ENCODE results near the gene GPHB5. TPM values are rescaled to one million over a fixed set of nuclear protein-coding genes. Genes with fewer than 3 reads are reported as not detected.

Gene GPHB5
- total and polyA plus RNA-seq, 2 experiments from 2014 or later = not detected

DNA sequence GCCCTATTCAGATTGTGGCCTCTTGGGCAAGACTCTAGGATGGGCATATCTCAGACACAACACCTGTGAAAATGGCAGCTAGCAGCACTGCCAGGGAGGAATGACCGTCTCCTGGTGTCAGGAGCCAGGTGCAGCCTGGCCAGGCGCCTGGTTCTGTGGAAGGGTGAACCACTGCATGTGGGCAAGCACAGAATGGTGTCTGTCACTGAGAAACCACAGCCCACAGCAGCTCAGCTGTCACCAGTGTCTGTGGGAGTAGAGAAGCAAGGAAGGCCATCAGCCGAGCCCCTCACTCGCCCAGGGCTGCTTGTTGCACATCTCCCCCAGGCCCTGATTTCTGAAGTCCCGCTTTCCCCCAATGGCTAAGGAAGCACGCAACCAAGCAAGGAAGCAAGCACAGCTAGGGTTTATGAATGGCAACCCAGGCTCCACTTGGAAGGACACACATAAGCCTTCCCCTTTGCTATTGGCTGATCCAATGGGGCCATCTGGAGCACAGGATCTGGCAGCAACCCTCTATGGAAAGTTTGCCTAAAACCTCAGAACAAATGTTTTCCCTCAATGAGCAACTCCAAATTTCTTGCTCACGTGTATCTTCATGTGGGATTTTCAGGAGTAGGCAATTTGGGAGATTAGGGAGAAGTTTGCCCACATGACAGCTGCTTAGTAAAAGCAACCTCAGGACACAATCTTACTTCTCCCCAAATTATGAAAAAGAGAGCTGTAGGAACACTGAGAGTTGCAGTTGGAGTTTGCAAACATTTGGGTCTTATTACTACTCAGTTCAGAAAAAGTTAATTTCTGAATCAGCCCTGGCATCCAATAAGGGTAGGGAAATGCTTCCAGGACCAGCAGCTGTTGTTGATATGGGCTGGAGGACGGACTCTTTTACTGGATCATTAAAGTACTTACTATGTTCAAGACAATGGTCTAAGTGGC lies 44.7 kb downstream of the GPHB5 start:
- no peaks in the 10 kb centered on the region for H3K36me3 ChIP-seq (replicated peaks; ENCODE audit: insufficient read depth, low read depth)
- no peak overlapping the region for H3K27ac ChIP-seq
- no peak overlapping the region for H3K4me3 ChIP-seq
- H4K20me1 ChIP-seq (ENCODE audit: insufficient read depth, poor library complexity, severe bottlenecking) = no peaks in the 10 kb centered on the region
- H3K27me3 ChIP-seq = no peaks in the 10 kb centered on the region
- no peaks in the 10 kb centered on the region for H3K4me1 ChIP-seq (ENCODE audit: insufficient read depth)
- TF ChIP-seq, protein P1, sequence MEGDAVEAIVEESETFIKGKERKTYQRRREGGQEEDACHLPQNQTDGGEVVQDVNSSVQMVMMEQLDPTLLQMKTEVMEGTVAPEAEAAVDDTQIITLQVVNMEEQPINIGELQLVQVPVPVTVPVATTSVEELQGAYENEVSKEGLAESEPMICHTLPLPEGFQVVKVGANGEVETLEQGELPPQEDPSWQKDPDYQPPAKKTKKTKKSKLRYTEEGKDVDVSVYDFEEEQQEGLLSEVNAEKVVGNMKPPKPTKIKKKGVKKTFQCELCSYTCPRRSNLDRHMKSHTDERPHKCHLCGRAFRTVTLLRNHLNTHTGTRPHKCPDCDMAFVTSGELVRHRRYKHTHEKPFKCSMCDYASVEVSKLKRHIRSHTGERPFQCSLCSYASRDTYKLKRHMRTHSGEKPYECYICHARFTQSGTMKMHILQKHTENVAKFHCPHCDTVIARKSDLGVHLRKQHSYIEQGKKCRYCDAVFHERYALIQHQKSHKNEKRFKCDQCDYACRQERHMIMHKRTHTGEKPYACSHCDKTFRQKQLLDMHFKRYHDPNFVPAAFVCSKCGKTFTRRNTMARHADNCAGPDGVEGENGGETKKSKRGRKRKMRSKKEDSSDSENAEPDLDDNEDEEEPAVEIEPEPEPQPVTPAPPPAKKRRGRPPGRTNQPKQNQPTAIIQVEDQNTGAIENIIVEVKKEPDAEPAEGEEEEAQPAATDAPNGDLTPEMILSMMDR (IDR thresholded peaks at IDR 0.05; ENCODE audit: poor library complexity) = no peak
- no peak for TF ChIP-seq EZH2 (IDR thresholded peaks at IDR 0.05; ENCODE audit: borderline replicate concordance)
- TF ChIP-seq EZH2phosphoT487 (IDR thresholded peaks at IDR 0.05; ENCODE audit: low read depth, severe bottlenecking, unreplicated experiment) = no peak
- no peaks in the 10 kb centered on the region for H3K9me2 ChIP-seq (replicated peaks; ENCODE audit: insufficient read depth)
- no peak overlapping the region for H2AFZ ChIP-seq
- H3K4me2 ChIP-seq = no peak overlapping the region
- H3K79me2 ChIP-seq = no peaks in the 10 kb centered on the region
- no peaks in the 10 kb centered on the region for H3K9me3 ChIP-seq (ENCODE audit: low read depth)
- 89% methylated on average over 8 of the region's 8 CpGs for WGBS (ENCODE audit: low lambda C conversion rate, missing lambda C conversion rate)
- no peak for DNase-seq (ENCODE audit: low spot score)

- Histone ChIP-seq H3K36me3 (replicated peaks; ENCODE audit: insufficient read depth, low read depth) (no peaks in the 10 kb centered on the region), H3K4me2 (no peak overlapping the region), H3K4me3 (no peak overlapping the region), H3K9me2 (replicated peaks; ENCODE audit: insufficient read depth) (no peaks in the 10 kb centered on the region), H4K20me1 (ENCODE audit: insufficient read depth, poor library complexity, severe bottlenecking) (no peaks in the 10 kb centered on the region), H3K27ac (no peak overlapping the region), H2AFZ (no peak overlapping the region), H3K27me3 (no peaks in the 10 kb centered on the region), H3K9me3 (ENCODE audit: low read depth) (no peaks in the 10 kb centered on the region), H3K4me1 (ENCODE audit: insufficient read depth) (no peaks in the 10 kb centered on the region), H3K79me2 (no peaks in the 10 kb centered on the region)
- WGBS (ENCODE audit: low lambda C conversion rate, missing lambda C conversion rate) = 74% methylated on average over 3 of the region's 3 CpGs
- DNase-seq (ENCODE audit: low spot score) = no peak
- TF ChIP-seq EZH2phosphoT487 (IDR thresholded peaks at IDR 0.05; ENCODE audit: low read depth, severe bottlenecking, unreplicated experiment) = no peak
- TF ChIP-seq, protein P1 (IDR thresholded peaks at IDR 0.05; ENCODE audit: poor library complexity) = no peak
- TF ChIP-seq EZH2 (IDR thresholded peaks at IDR 0.05; ENCODE audit: borderline replicate concordance) = no peak
Measured at GRCh38 chr14:63273129-63273528, 45.6 kb downstream of the GPHB5 start.

GRCh38 chr14:63269561-63270225 lies 49.0 kb downstream of the GPHB5 start:
- Histone ChIP-seq H3K79me2 (no peaks in the 10 kb centered on the region), H3K9me3 (ENCODE audit: low read depth) (peaks cover 4% of the 10 kb centered on the region), H3K4me3 (no peak overlapping the region), H3K4me1 (ENCODE audit: insufficient read depth) (no peaks in the 10 kb centered on the region), H3K27ac (no peak overlapping the region), H3K9me2 (replicated peaks; ENCODE audit: insufficient read depth) (no peaks in the 10 kb centered on the region), H3K27me3 (no peaks in the 10 kb centered on the region), H3K4me2 (no peak overlapping the region), H3K36me3 (replicated peaks; ENCODE audit: insufficient read depth, low read depth) (no peaks in the 10 kb centered on the region), H4K20me1 (ENCODE audit: insufficient read depth, poor library complexity, severe bottlenecking) (no peaks in the 10 kb centered on the region), H2AFZ (no peak overlapping the region)
- WGBS (ENCODE audit: low lambda C conversion rate, missing lambda C conversion rate) = 96% methylated on average over 11 of the region's 11 CpGs
- TF ChIP-seq, protein P1 (IDR thresholded peaks at IDR 0.05; ENCODE audit: poor library complexity) = no peak
- no peak for TF ChIP-seq EZH2phosphoT487 (IDR thresholded peaks at IDR 0.05; ENCODE audit: low read depth, severe bottlenecking, unreplicated experiment)
- no peak for TF ChIP-seq EZH2 (IDR thresholded peaks at IDR 0.05; ENCODE audit: borderline replicate concordance)
- no peak for DNase-seq (ENCODE audit: low spot score)

Data from hepatocyte (in vitro differentiated cells).